HEK293 (cell line): Measurements from ENCODE around the gene BORCS5.

Experiments
- BCL11B ChIP-seq: fragments of 450-650 bp; formaldehyde crosslinking; IDR thresholded peaks from 2 replicates; pipeline ENCODE4 v1.5.1; 2016; ENCODE audit warnings: low read depth, missing biosample characterization, missing genetic modification characterization
- GLIS1 ChIP-seq: fragments of 450-650 bp; formaldehyde crosslinking; IDR thresholded peaks from 2 replicates; pipeline ENCODE4 v1.5.1; 2016; ENCODE audit warnings: missing biosample characterization, missing genetic modification characterization
- GLIS2 ChIP-seq: fragments of 450-650 bp; formaldehyde crosslinking; IDR thresholded peaks from 2 replicates; pipeline ENCODE4 v1.5.1; 2016; ENCODE audit warnings: missing biosample characterization, missing genetic modification characterization
- HOXC10 ChIP-seq: sonication (generic); formaldehyde crosslinking; IDR thresholded peaks from 2 replicates; pipeline ENCODE4 v1.8.1; 2023; ENCODE audit warnings: mild to moderate bottlenecking, missing genetic modification reagents
- HOXD13 ChIP-seq: sonication (generic); formaldehyde crosslinking; IDR thresholded peaks from 2 replicates; pipeline ENCODE4 v1.8.0; 2022; ENCODE audit warnings: missing genetic modification reagents, borderline replicate concordance
- KLF9 ChIP-seq: fragments of 450-650 bp; formaldehyde crosslinking; IDR thresholded peaks from 2 replicates; pipeline ENCODE4 v1.5.1; 2016; ENCODE audit warnings: missing biosample characterization, missing genetic modification characterization, low read depth
- MYNN ChIP-seq: fragments of 450-650 bp; formaldehyde crosslinking; IDR thresholded peaks from 2 replicates; pipeline ENCODE4 v1.5.1; 2016; ENCODE audit warnings: missing biosample characterization, missing genetic modification characterization, borderline replicate concordance
- OSR2 ChIP-seq: fragments of 450-650 bp; formaldehyde crosslinking; IDR thresholded peaks from 2 replicates; pipeline ENCODE4 v1.5.1; 2016; ENCODE audit warnings: missing biosample characterization, missing genetic modification characterization
- OVOL3 ChIP-seq: fragments of 450-650 bp; formaldehyde crosslinking; IDR thresholded peaks from 2 replicates; pipeline ENCODE4 v1.5.1; 2016; ENCODE audit warnings: missing biosample characterization, missing genetic modification characterization
- PATZ1 ChIP-seq: fragments of 450-650 bp; formaldehyde crosslinking; IDR thresholded peaks from 2 replicates; pipeline ENCODE4 v1.5.1; 2016; ENCODE audit warnings: missing biosample characterization, missing genetic modification characterization
- SP7 ChIP-seq: fragments of 450-650 bp; formaldehyde crosslinking; IDR thresholded peaks from 2 replicates; pipeline ENCODE4 v1.5.1; 2016; ENCODE audit warnings: missing biosample characterization, missing genetic modification characterization
- ZBTB20 ChIP-seq: fragments of 450-650 bp; formaldehyde crosslinking; IDR thresholded peaks from 2 replicates; pipeline ENCODE4 v1.5.1; 2016; ENCODE audit warnings: missing biosample characterization, missing genetic modification characterization
- ZBTB8A ChIP-seq: fragments of 450-650 bp; formaldehyde crosslinking; IDR thresholded peaks from 2 replicates; pipeline ENCODE4 v1.5.1; 2016; ENCODE audit warnings: missing biosample characterization, missing genetic modification characterization
- ZFP3 ChIP-seq: fragments of 450-650 bp; formaldehyde crosslinking; IDR thresholded peaks from 2 replicates; pipeline ENCODE4 v1.5.1; 2016; ENCODE audit warnings: low read depth, missing biosample characterization, missing genetic modification characterization
- ZIC2 ChIP-seq: fragments of 450-650 bp; formaldehyde crosslinking; IDR thresholded peaks from 2 replicates; pipeline ENCODE4 v1.5.1; 2016; ENCODE audit warnings: missing biosample characterization, missing genetic modification characterization
- ZNF114 ChIP-seq: fragments of 450-650 bp; formaldehyde crosslinking; IDR thresholded peaks from 2 replicates; pipeline ENCODE4 v1.5.0; 2017; ENCODE audit warnings: missing biosample characterization, missing genetic modification characterization
- ZNF148 ChIP-seq: fragments of 450-650 bp; formaldehyde crosslinking; IDR thresholded peaks from 2 replicates; pipeline ENCODE4 v1.5.0; 2017; ENCODE audit warnings: missing biosample characterization, missing genetic modification characterization, borderline replicate concordance
- ZNF155 ChIP-seq: fragments of 450-650 bp; formaldehyde crosslinking; IDR thresholded peaks from 2 replicates; pipeline ENCODE4 v1.5.1; 2016; ENCODE audit warnings: missing biosample characterization, missing genetic modification characterization
- ZNF157 ChIP-seq: fragments of 450-650 bp; formaldehyde crosslinking; IDR thresholded peaks from 2 replicates; pipeline ENCODE4 v1.5.1; 2016; ENCODE audit warnings: missing biosample characterization, missing genetic modification characterization
- ZNF184 ChIP-seq: fragments of 450-650 bp; IDR thresholded peaks from 2 replicates; pipeline ENCODE4 v1.5.1; 2018; ENCODE audit warnings: missing biosample characterization, mild to moderate bottlenecking, missing genetic modification characterization
- ZNF2 ChIP-seq: fragments of 450-650 bp; formaldehyde crosslinking; IDR thresholded peaks from 2 replicates; pipeline ENCODE4 v1.5.1; 2016; ENCODE audit warnings: missing biosample characterization, missing genetic modification characterization
- ZNF274 ChIP-seq, 2 experiments: fragments of 200-500 bp in 1 of 2; fragments of 450-650 bp in 1 of 2; sonication (Bioruptor generic) in 1 of 2; formaldehyde crosslinking in 1 of 2; IDR thresholded peaks; 2 replicates each; pipeline versions ENCODE4 v1.5.1 to v1.6.1; 2014 to 2016; ENCODE audit warnings: borderline replicate concordance in 1 of 2, inconsistent platforms in 1 of 2, low read length in 1 of 2, missing biosample characterization in 1 of 2, missing genetic modification characterization in 1 of 2
- ZNF324 ChIP-seq: fragments of 450-650 bp; formaldehyde crosslinking; IDR thresholded peaks from 2 replicates; pipeline ENCODE4 v1.5.1; 2016; ENCODE audit warnings: missing biosample characterization, missing genetic modification characterization
- ZNF423 ChIP-seq: fragments of 450-650 bp; formaldehyde crosslinking; IDR thresholded peaks from 2 replicates; pipeline ENCODE4 v1.5.1; 2016; ENCODE audit warnings: missing biosample characterization, missing genetic modification characterization
- ZNF433 ChIP-seq: fragments of 450-650 bp; formaldehyde crosslinking; IDR thresholded peaks from 2 replicates; pipeline ENCODE4 v1.5.1; 2016; ENCODE audit warnings: missing biosample characterization, missing genetic modification characterization, low read depth
- ZNF48 ChIP-seq: fragments of 450-650 bp; formaldehyde crosslinking; IDR thresholded peaks from 2 replicates; pipeline ENCODE4 v1.5.1; 2016; ENCODE audit warnings: missing biosample characterization, missing genetic modification characterization
- ZNF521 ChIP-seq: fragments of 450-650 bp; formaldehyde crosslinking; IDR thresholded peaks from 2 replicates; pipeline ENCODE4 v1.5.1; 2017; ENCODE audit warnings: missing biosample characterization, mild to moderate bottlenecking, missing genetic modification characterization
- ZNF571 ChIP-seq: fragments of 450-650 bp; formaldehyde crosslinking; IDR thresholded peaks from 2 replicates; pipeline ENCODE4 v1.5.0; 2017; ENCODE audit warnings: missing biosample characterization, missing genetic modification characterization
- ZNF621 ChIP-seq: fragments of 450-650 bp; formaldehyde crosslinking; IDR thresholded peaks from 2 replicates; pipeline ENCODE4 v1.5.1; 2017; ENCODE audit warnings: missing biosample characterization, missing genetic modification characterization
- ZNF624 ChIP-seq: fragments of 450-650 bp; formaldehyde crosslinking; IDR thresholded peaks from 2 replicates; pipeline ENCODE4 v1.5.1; 2017; ENCODE audit warnings: missing biosample characterization, missing genetic modification characterization
- ZNF660 ChIP-seq: fragments of 450-650 bp; IDR thresholded peaks from 2 replicates; pipeline ENCODE4 v1.5.1; 2018; ENCODE audit warnings: missing biosample characterization, mild to moderate bottlenecking, missing genetic modification characterization
- ZNF701 ChIP-seq: fragments of 450-650 bp; formaldehyde crosslinking; IDR thresholded peaks from 2 replicates; pipeline ENCODE4 v1.5.1; 2016; ENCODE audit warnings: missing biosample characterization, missing genetic modification characterization
- ZNF785 ChIP-seq: fragments of 450-650 bp; formaldehyde crosslinking; IDR thresholded peaks from 2 replicates; pipeline ENCODE4 v1.5.1; 2016; ENCODE audit warnings: missing biosample characterization, missing genetic modification characterization
- ZXDB ChIP-seq: fragments of 450-650 bp; formaldehyde crosslinking; IDR thresholded peaks from 2 replicates; pipeline ENCODE4 v1.5.1; 2016; ENCODE audit warnings: missing biosample characterization, missing genetic modification characterization
- TF ChIP-seq, protein P1 (sequence below): fragments of 450-650 bp; formaldehyde crosslinking; IDR thresholded peaks from 2 replicates; pipeline ENCODE4 v1.5.1; 2016; ENCODE audit warnings: missing biosample characterization, missing genetic modification characterization
- TF ChIP-seq, protein P2 (sequence below): fragments of 450-650 bp; formaldehyde crosslinking; IDR thresholded peaks from 2 replicates; pipeline ENCODE4 v1.5.1; 2017; ENCODE audit warnings: missing biosample characterization, missing genetic modification characterization

The BORCS5 gene

DNA sequence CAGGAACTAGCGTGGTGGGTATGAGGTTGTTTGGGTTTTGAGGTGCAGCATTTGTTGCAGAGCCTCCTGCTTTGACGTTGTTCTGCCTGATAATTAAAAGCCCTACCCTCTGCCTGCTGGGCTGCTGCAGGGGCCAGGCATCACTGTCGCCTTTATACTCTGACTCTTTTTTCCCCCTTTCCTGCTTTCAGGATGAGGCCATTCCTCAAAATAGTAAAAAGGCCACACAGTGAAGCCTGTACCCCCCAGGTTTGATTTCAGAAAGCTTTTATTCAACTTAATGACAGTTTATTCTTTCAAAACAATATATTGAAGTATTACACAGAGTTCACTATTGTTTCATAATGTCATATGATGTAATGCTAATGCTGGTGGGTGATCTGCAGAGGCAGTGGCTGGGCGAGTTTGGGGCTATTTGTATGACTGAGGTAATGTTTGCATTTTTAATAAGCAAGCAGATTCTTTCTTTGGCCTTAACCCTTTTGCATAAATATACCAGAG lies 9.1 kb downstream of the BORCS5 start (continued):
- no peak for TF ChIP-seq BCL11B (tag by site-specific recombination)
- TF ChIP-seq ZNF274 (IDR thresholded peaks at IDR 0.05; ENCODE audit: low read length) = no peak
- no peak for TF ChIP-seq ZNF274 (tag by site-specific recombination; IDR thresholded peaks at IDR 0.05; ENCODE audit: borderline replicate concordance)
- TF ChIP-seq ZNF148 (tag by site-specific recombination) = no peak
- no peak for TF ChIP-seq ZFP3 (tag by site-specific recombination)
- TF ChIP-seq GLIS1 (tag by site-specific recombination) = no peak
- TF ChIP-seq ZNF571 = no peak
- TF ChIP-seq ZNF521 (tag by site-specific recombination) = no peak
- TF ChIP-seq OSR2 (tag by site-specific recombination) = peak; percentile 18; the same call in 1 of the 2 replicates
- TF ChIP-seq ZNF624 (tag by site-specific recombination) = no peak
- TF ChIP-seq ZNF660 (tag by site-specific recombination) = peak; percentile 46
- no peak for TF ChIP-seq ZBTB20 (tag by site-specific recombination)
- no peak for TF ChIP-seq ZNF155 (tag by site-specific recombination)
- no peak for TF ChIP-seq ZNF48 (tag by site-specific recombination)
- no peak for TF ChIP-seq GLIS2
- TF ChIP-seq ZIC2 = no peak; the same call in 1 of the 2 replicates
- no peak for TF ChIP-seq ZNF433 (tag by site-specific recombination)
- TF ChIP-seq HOXC10 = no peak
- no peak for TF ChIP-seq ZNF621 (tag by site-specific recombination)
- TF ChIP-seq SP7 (tag by site-specific recombination) = peak; percentile 63; the same call in 1 of the 2 replicates
- TF ChIP-seq MYNN (tag by site-specific recombination) = peak; percentile 81
- TF ChIP-seq, protein P1, sequence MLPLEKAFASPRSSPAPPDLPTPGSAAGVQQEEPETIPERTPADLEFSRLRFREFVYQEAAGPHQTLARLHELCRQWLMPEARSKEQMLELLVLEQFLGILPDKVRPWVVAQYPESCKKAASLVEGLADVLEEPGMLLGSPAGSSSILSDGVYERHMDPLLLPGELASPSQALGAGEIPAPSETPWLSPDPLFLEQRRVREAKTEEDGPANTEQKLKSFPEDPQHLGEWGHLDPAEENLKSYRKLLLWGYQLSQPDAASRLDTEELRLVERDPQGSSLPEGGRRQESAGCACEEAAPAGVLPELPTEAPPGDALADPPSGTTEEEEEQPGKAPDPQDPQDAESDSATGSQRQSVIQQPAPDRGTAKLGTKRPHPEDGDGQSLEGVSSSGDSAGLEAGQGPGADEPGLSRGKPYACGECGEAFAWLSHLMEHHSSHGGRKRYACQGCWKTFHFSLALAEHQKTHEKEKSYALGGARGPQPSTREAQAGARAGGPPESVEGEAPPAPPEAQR (tag by site-specific recombination) = no peak
- TF ChIP-seq, protein P2, sequence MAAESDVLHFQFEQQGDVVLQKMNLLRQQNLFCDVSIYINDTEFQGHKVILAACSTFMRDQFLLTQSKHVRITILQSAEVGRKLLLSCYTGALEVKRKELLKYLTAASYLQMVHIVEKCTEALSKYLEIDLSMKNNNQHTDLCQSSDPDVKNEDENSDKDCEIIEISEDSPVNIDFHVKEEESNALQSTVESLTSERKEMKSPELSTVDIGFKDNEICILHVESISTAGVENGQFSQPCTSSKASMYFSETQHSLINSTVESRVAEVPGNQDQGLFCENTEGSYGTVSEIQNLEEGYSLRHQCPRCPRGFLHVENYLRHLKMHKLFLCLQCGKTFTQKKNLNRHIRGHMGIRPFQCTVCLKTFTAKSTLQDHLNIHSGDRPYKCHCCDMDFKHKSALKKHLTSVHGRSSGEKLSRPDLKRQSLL = no peak
- no peak for TF ChIP-seq KLF9
- TF ChIP-seq ZNF114 (tag by site-specific recombination) = no peak
- TF ChIP-seq OVOL3 (tag by site-specific recombination) = no peak
- TF ChIP-seq ZNF184 (tag by site-specific recombination) = no peak
- no peak for TF ChIP-seq HOXD13 (CRISPR knock-in tag)
- no peak for TF ChIP-seq ZNF701 (tag by site-specific recombination)
- no peak for TF ChIP-seq ZNF2 (tag by site-specific recombination)
- peak; percentile 59 for TF ChIP-seq ZBTB8A (tag by site-specific recombination)
- no peak for TF ChIP-seq ZNF157 (tag by site-specific recombination)
- TF ChIP-seq ZNF785 (tag by site-specific recombination) = no peak
- no peak for TF ChIP-seq ZNF423 (tag by site-specific recombination)
- TF ChIP-seq ZNF324 (tag by site-specific recombination) = no peak
- TF ChIP-seq ZXDB (tag by site-specific recombination) = no peak
- TF ChIP-seq PATZ1 (tag by site-specific recombination) = peak; percentile 36
